Coronary artery (tissue), 2 donors: Measurements from ENCODE around the gene TBC1D24.

Experiments
- DNase-seq: peaks from one replicate; pipeline ENCODE4 v3.0.0-alpha.2; 2017; ENCODE audit warnings: low spot score
- H3K27ac ChIP-seq, 2 donors: fragments of 200-600 bp; sonication (generic); one replicate each; pipeline ENCODE4 v1.5.1; 2016 to 2019
- H3K4me3 ChIP-seq: fragments of 200-600 bp; sonication (generic); 2 replicates; pipeline ENCODE4 v1.5.1; 2016; ENCODE audit warnings: mild to moderate bottlenecking, moderate library complexity
- CTCF ChIP-seq: fragments of 200-600 bp; sonication (generic); IDR thresholded peaks from one replicate; pipeline ENCODE4 v1.5.1; 2019; ENCODE audit warnings: antibody characterized with exemption

TBC1D24 gene

GRCh38 chr16:2468725-2469398 lies 6.1 kb upstream of the TBC1D24 start:
- no peak for DNase-seq
- TF ChIP-seq CTCF: no peak
- H3K27ac ChIP-seq: no peak overlapping the region
- H3K4me3 ChIP-seq: peak overlapping the region; percentile 80

- no peak for DNase-seq
- TF ChIP-seq CTCF: no peak
These were observed 5.3 kb upstream of the TBC1D24 start for GRCh38 chr16:2469399-2470233.

DNA sequence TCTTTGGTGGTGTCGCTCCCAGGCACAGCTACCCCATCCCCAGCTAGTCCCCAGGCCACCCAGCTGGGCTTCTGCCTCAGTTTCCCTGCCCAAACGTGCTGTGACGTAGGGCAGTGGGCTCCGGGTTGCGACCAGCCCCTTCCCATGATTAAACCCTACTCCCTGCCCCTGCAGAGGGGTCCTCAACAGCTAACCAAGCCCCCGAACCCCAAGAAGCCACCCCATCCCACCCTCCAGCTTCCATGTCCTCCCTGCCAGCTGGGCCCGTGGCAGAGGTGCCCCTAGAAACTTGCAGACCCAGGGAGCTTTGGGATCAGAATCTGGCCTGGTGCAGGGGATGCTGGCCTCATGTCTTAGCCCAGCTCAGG lies 4.7 kb upstream of the TBC1D24 start:
- no peak for TF ChIP-seq CTCF
- no peak for DNase-seq
- H3K27ac ChIP-seq: no peak overlapping the region

More at GRCh38 chr16:2469399-2470233, 5.3 kb upstream of the TBC1D24 start:
- Histone ChIP-seq H3K27ac (no peak overlapping the region), H3K4me3 (no peak overlapping the region)

DNA sequence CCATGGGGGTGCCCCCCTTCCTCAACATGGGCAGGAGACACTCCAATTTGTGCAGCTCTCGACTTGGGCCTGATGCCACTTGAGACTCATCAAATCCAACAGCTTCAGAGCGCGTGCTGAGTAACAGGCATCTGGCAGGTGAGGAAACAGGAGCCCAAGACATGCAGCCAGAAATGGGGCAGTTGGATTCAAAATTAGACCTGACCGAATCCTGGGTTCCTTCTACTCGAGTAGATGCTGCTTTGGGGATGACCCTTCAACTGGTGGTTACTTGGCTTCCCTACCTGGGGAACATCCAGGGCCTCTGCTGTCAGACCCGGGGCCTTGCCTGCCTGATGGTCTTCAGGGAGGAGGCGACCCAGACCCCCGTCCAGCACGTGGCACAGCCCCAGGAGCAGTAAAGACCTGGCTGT lies 4.3 kb upstream of the TBC1D24 start:
- Histone ChIP-seq H3K27ac (no peak overlapping the region), H3K4me3 (peak overlapping the region; percentile 64)
- no peak for DNase-seq
- TF ChIP-seq CTCF: no peak

More for the DNA sequence above, 4.7 kb upstream of the TBC1D24 start:
- no peak overlapping the region for H3K4me3 ChIP-seq

DNA sequence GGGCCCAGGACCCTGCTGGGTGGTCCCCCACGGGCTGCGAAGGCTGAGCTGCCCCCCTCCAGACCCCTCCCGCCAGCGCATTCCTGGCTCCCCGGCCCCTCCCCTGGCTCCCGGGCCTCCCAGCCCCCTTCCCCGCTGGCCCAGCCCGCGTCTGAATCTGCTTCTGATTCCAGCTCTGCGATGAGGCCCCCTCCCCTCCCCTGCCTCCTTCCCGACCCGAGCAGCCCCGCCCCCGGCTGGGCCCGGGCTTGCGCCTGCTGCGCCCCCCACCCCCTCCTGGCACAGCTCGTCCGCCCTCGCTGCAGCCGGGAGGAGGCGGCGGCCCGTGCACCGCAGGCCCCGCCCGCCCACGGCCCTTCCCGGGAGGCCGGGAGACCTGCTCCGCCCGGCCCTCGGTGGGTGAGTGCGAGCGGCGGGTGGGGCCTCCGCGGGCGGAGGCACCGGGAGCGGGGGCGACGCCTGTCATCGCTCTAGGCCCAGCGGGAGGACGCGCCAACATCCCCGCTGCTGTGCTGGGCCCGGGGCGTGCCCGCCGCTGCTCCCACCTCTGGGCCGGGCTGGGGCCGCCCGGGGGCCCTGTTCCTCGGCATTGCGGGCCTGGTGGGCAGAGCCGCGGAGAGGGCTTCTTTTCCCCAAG lies 3.8 kb upstream of the TBC1D24 start, which contains the start of gene NTN3:
Gene NTN3, plus strand, starts transcription at position 282 of the 637 bp plus-strand sequence. CDS start 405 bp downstream, outside the sequence.
- DNase-seq: no peak
- Histone ChIP-seq H3K4me3 (peak within 1 kb of the TSS; percentile 64), H3K27ac (no peak within 1 kb of the TSS)
- TF ChIP-seq CTCF: no peak

GRCh38 chr16:2471653-2472487 lies 3.1 kb upstream of the TBC1D24 start:
- TF ChIP-seq CTCF: no peak

More at GRCh38 chr16:2471653-2472487, 3.1 kb upstream of the TBC1D24 start:
- DNase-seq: no peak
- Histone ChIP-seq H3K27ac (no peak overlapping the region), H3K4me3 (peak overlapping the region; percentile 64)
